GM19324 (cell line): ENCODE results near the gene BHLHA9.
"Not testable (repeated sequence)": the region's sequence is repeated elsewhere in the genome, so short reads cannot be mapped to it uniquely, and the experiment has no call there.

Source experiments
- ATAC-seq: cut with Tn5 transposase; IDR thresholded peaks from one replicate; pipeline ENCODE4 v1.9.1; 2021; ENCODE audit warnings: mild to moderate bottlenecking, moderate library complexity; ENCODE audit not compliant: unreplicated experiment, low FRiP score

The BHLHA9 gene

GRCh38 chr17:1298606-1299005, 28.4 kb downstream of the BHLHA9 start:
- no peak for ATAC-seq

GRCh38 chr17:1299552-1300370, 29.5 kb downstream of the BHLHA9 start:
- ATAC-seq = no peak

- no peak for ATAC-seq
Measured at GRCh38 chr17:1300371-1300905, 30.2 kb downstream of the BHLHA9 start.

- ATAC-seq = no peak
Measured at GRCh38 chr17:1301546-1301945, 31.3 kb downstream of the BHLHA9 start.

GRCh38 chr17:1302761-1303160, 32.5 kb downstream of the BHLHA9 start:
- no peak for ATAC-seq

GRCh38 chr17:1304522-1304921, 34.3 kb downstream of the BHLHA9 start:
- no peak for ATAC-seq

- no peak for ATAC-seq
Measured at GRCh38 chr17:1304962-1305563, 34.8 kb downstream of the BHLHA9 start.

- not testable (repeated sequence) for ATAC-seq
Measured at GRCh38 chr17:1307829-1308228, 37.6 kb downstream of the BHLHA9 start.

- ATAC-seq = no peak
Measured at GRCh38 chr17:1312261-1312870, 42.1 kb downstream of the BHLHA9 start.

- no peak for ATAC-seq
Measured at GRCh38 chr17:1313270-1314005, 43.2 kb downstream of the BHLHA9 start.

- ATAC-seq = no peak
Measured at GRCh38 chr17:1315409-1315808, 45.2 kb downstream of the BHLHA9 start.

- ATAC-seq = no peak
Measured at GRCh38 chr17:1315891-1316403, 45.7 kb downstream of the BHLHA9 start.
